Dendritic cell treated with granulocyte-macrophage colony-stimulating factor and Interleukin-4, amounts not matched to agents 40 ng/mL and 50 ng/mL, for 4 days (primary cell): ENCODE measurements around the gene KRTAP4-8.
"Not testable (repeated sequence)": the region's sequence is repeated elsewhere in the genome, so short reads cannot be mapped to it uniquely, and the experiment has no call there.

ENCODE experiments used
- H3K27ac Mint-ChIP-seq: one replicate; pipeline ENCODE4 v1.8.0; 2022; ENCODE audit warnings: mild to moderate bottlenecking, mixed read lengths
- H3K27me3 Mint-ChIP-seq: one replicate; pipeline ENCODE4 v1.8.0; 2022; ENCODE audit warnings: mild to moderate bottlenecking, mixed read lengths
- H3K36me3 Mint-ChIP-seq: one replicate; pipeline ENCODE4 v1.8.0; 2022; ENCODE audit warnings: low read depth, mixed read lengths
- H3K4me1 Mint-ChIP-seq: one replicate; pipeline ENCODE4 v1.8.0; 2022; ENCODE audit warnings: low read depth, mixed read lengths
- H3K4me3 Mint-ChIP-seq: one replicate; pipeline ENCODE4 v1.8.0; 2022; ENCODE audit warnings: mild to moderate bottlenecking, moderate library complexity, mixed read lengths
- H3K9me3 Mint-ChIP-seq: one replicate; pipeline ENCODE4 v1.8.0; 2022; ENCODE audit warnings: mixed read lengths
- intact Hi-C: fragments of 100-400 bp; cut with micrococcal nuclease; formaldehyde crosslinking; loops from one replicate; pipeline ENCODE4 v1.15.0; 2022

The KRTAP4-8 gene

GRCh38 chr17:41098042-41098441 lies at the start of gene KRTAP4-8:
TSS of gene KRTAP4-8 (minus strand) at chr17:41098142. CDS start at chr17:41098084, 58 bp downstream.
- Mint-ChIP-seq H3K4me1 (peaks cover 8% of the 10 kb centered on the region), H3K36me3 (no peaks in the 10 kb centered on the region), H3K27me3 (peaks cover 13% of the 10 kb centered on the region), H3K27ac (no peak within 1 kb of the TSS), H3K4me3 (no peak within 1 kb of the TSS), H3K9me3 (peaks cover 3% of the 10 kb centered on the region)
- intact Hi-C loops = no loop called here

- Mint-ChIP-seq H3K27me3 (peaks cover 7% of the 10 kb centered on the region), H3K4me3 (no peak overlapping the region), H3K9me3 (peaks cover 33% of the 10 kb centered on the region), H3K27ac (no peak overlapping the region), H3K4me1 (peaks cover 5% of the 10 kb centered on the region), H3K36me3 (no peaks in the 10 kb centered on the region)
- intact Hi-C loops = no loop called here
These were observed 47.3 kb upstream of the KRTAP4-8 start for GRCh38 chr17:41145261-41145660.

- H3K4me1 Mint-ChIP-seq = peaks cover 5% of the 10 kb centered on the region
- intact Hi-C loops = no loop called here
- H3K9me3 Mint-ChIP-seq = peaks cover 37% of the 10 kb centered on the region
- no peak overlapping the region for H3K27ac Mint-ChIP-seq
- no peak overlapping the region for H3K4me3 Mint-ChIP-seq
- peaks cover 7% of the 10 kb centered on the region for H3K27me3 Mint-ChIP-seq
- H3K36me3 Mint-ChIP-seq = no peaks in the 10 kb centered on the region
These were observed 46.9 kb upstream of the KRTAP4-8 start for GRCh38 chr17:41144846-41145245.

- H3K9me3 Mint-ChIP-seq = peaks cover 55% of the 10 kb centered on the region
- no peaks in the 10 kb centered on the region for H3K36me3 Mint-ChIP-seq
- H3K27me3 Mint-ChIP-seq = peaks cover 3% of the 10 kb centered on the region
- no peak overlapping the region for H3K27ac Mint-ChIP-seq
- H3K4me1 Mint-ChIP-seq = peaks cover 5% of the 10 kb centered on the region
- intact Hi-C loops = no loop called here
- no peak overlapping the region for H3K4me3 Mint-ChIP-seq
These were observed 43.4 kb upstream of the KRTAP4-8 start for GRCh38 chr17:41141361-41141760.

GRCh38 chr17:41140360-41141131 lies 42.6 kb upstream of the KRTAP4-8 start, which contains the start of gene KRTAP4-6:
TSS of gene KRTAP4-6 (minus strand) at chr17:41140544. CDS start at chr17:41140487, 57 bp downstream.
- H3K36me3 Mint-ChIP-seq = no peaks in the 10 kb centered on the region
- peaks cover 5% of the 10 kb centered on the region for H3K4me1 Mint-ChIP-seq
- peaks cover 55% of the 10 kb centered on the region for H3K9me3 Mint-ChIP-seq
- no peak within 1 kb of the TSS for H3K27ac Mint-ChIP-seq
- H3K4me3 Mint-ChIP-seq = no peak within 1 kb of the TSS
- H3K27me3 Mint-ChIP-seq = peaks cover 3% of the 10 kb centered on the region
- intact Hi-C loops = no loop called here

GRCh38 chr17:41139865-41140264 lies 41.9 kb upstream of the KRTAP4-8 start:
- H3K4me1 Mint-ChIP-seq, H3K4me3 Mint-ChIP-seq, H3K36me3 Mint-ChIP-seq, intact Hi-C loops, H3K27me3 Mint-ChIP-seq, H3K27ac Mint-ChIP-seq: not testable (repeated sequence)
- peaks cover 55% of the 10 kb centered on the region for H3K9me3 Mint-ChIP-seq

- Mint-ChIP-seq H3K4me1 (peaks cover 11% of the 10 kb centered on the region), H3K9me3 (peaks cover 10% of the 10 kb centered on the region), H3K27me3 (no peaks in the 10 kb centered on the region), H3K27ac (no peak overlapping the region), H3K4me3 (no peak overlapping the region), H3K36me3 (no peaks in the 10 kb centered on the region)
- intact Hi-C loops = no loop called here
These were observed 36.2 kb upstream of the KRTAP4-8 start for GRCh38 chr17:41133880-41134735.

GRCh38 chr17:41131979-41132378 lies 34.0 kb upstream of the KRTAP4-8 start:
- Mint-ChIP-seq H3K27me3 (no peaks in the 10 kb centered on the region), H3K9me3 (no peaks in the 10 kb centered on the region), H3K4me3 (no peak overlapping the region), H3K4me1 (peaks cover 11% of the 10 kb centered on the region), H3K36me3 (no peaks in the 10 kb centered on the region), H3K27ac (no peak overlapping the region)
- intact Hi-C loops = no loop called here

GRCh38 chr17:41127371-41127770 lies 29.4 kb upstream of the KRTAP4-8 start:
- H3K36me3 Mint-ChIP-seq = no peaks in the 10 kb centered on the region
- H3K27me3 Mint-ChIP-seq = peaks cover 3% of the 10 kb centered on the region
- no peaks in the 10 kb centered on the region for H3K9me3 Mint-ChIP-seq
- peaks cover 10% of the 10 kb centered on the region for H3K4me1 Mint-ChIP-seq
- H3K27ac Mint-ChIP-seq = no peak overlapping the region
- H3K4me3 Mint-ChIP-seq = no peak overlapping the region
- intact Hi-C loops = loop anchor here (10.0 kb wide), 1 partner anchor 47 kb away; the partner anchor contains the start of gene KRTAP4-2

- H3K4me1 Mint-ChIP-seq = peaks cover 7% of the 10 kb centered on the region
- no peak overlapping the region for H3K27ac Mint-ChIP-seq
- H3K9me3 Mint-ChIP-seq = no peaks in the 10 kb centered on the region
- intact Hi-C loops = loop anchor here (10.0 kb wide), 1 partner anchor 48 kb away; the partner anchor contains the start of gene KRTAP4-2
- H3K27me3 Mint-ChIP-seq = peaks cover 3% of the 10 kb centered on the region
- no peak overlapping the region for H3K4me3 Mint-ChIP-seq
- H3K36me3 Mint-ChIP-seq = no peaks in the 10 kb centered on the region
These were observed 28.5 kb upstream of the KRTAP4-8 start for GRCh38 chr17:41126412-41126811.

- intact Hi-C loops = loop anchor here (10.0 kb wide), 1 partner anchor 50 kb away; the partner anchor contains the start of gene KRTAP4-2
- no peaks in the 10 kb centered on the region for H3K9me3 Mint-ChIP-seq
- peaks cover 7% of the 10 kb centered on the region for H3K4me1 Mint-ChIP-seq
- H3K27ac Mint-ChIP-seq = no peak overlapping the region
- H3K4me3 Mint-ChIP-seq = no peak overlapping the region
- H3K36me3 Mint-ChIP-seq = no peaks in the 10 kb centered on the region
- H3K27me3 Mint-ChIP-seq = peaks cover 3% of the 10 kb centered on the region
These were observed 27.1 kb upstream of the KRTAP4-8 start for GRCh38 chr17:41125064-41125463.

GRCh38 chr17:41123991-41124371 lies 26.0 kb upstream of the KRTAP4-8 start, which contains the start of gene KRTAP4-12:
TSS of gene KRTAP4-12 (minus strand) at chr17:41124182. CDS start at chr17:41124122, 60 bp downstream.
- not testable (repeated sequence) for H3K9me3 Mint-ChIP-seq, H3K27me3 Mint-ChIP-seq, H3K4me3 Mint-ChIP-seq, H3K27ac Mint-ChIP-seq, H3K36me3 Mint-ChIP-seq
- intact Hi-C loops = loop anchor here (10.0 kb wide), 1 partner anchor 51 kb away; the partner anchor contains the start of gene KRTAP4-2
- peaks cover 12% of the 10 kb centered on the region for H3K4me1 Mint-ChIP-seq

GRCh38 chr17:41123292-41123990 lies 25.5 kb upstream of the KRTAP4-8 start:
- H3K9me3 Mint-ChIP-seq, H3K36me3 Mint-ChIP-seq, H3K4me3 Mint-ChIP-seq, H3K27me3 Mint-ChIP-seq, H3K27ac Mint-ChIP-seq: not testable (repeated sequence)
- intact Hi-C loops = loop anchor here (10.0 kb wide), 1 partner anchor 51 kb away; the partner anchor contains the start of gene KRTAP4-2
- H3K4me1 Mint-ChIP-seq = peaks cover 12% of the 10 kb centered on the region
